HTR-8/SVneo (cell line): ENCODE measurements around the gene WDSUB1.
A peak's percentile ranks its signal among the peaks of the same experiment; 100 is the strongest.

ENCODE experiments used
- DNase-seq: peaks from one replicate; pipeline ENCODE4 v3.0.0; 2011; ENCODE audit warnings: low spot score, mixed read lengths; ENCODE audit not compliant: insufficient read length
- FAIRE-seq: peaks from 2 replicates; lab custom pipeline; 2011; peaks lifted over from hg19 to GRCh38; lab: Jason Lieb, UNC

The WDSUB1 gene

GRCh38 chr2:159226059-159226461 is 60.4 kb downstream of the WDSUB1 start:
- DNase-seq (no peak), FAIRE-seq (no peak)

- DNase-seq, result no peak
- FAIRE-seq, result no peak
Observed at GRCh38 chr2:159225025-159226016, 61.2 kb downstream of the WDSUB1 start.

- DNase-seq, result no peak
- FAIRE-seq, result no peak
Observed at GRCh38 chr2:159224061-159224813, 62.3 kb downstream of the WDSUB1 start.

- DNase-seq (no peak), FAIRE-seq (no peak)
Observed at GRCh38 chr2:159219394-159219998, 67.0 kb downstream of the WDSUB1 start.

- FAIRE-seq (no peak), DNase-seq (no peak)
Observed at GRCh38 chr2:159218389-159218788, 68.1 kb downstream of the WDSUB1 start.

- FAIRE-seq, result no peak
Observed at GRCh38 chr2:159217676-159218075, 68.8 kb downstream of the WDSUB1 start.

GRCh38 chr2:159215116-159215515 is 71.4 kb downstream of the WDSUB1 start:
- no peak for DNase-seq
- no peak for FAIRE-seq

More at GRCh38 chr2:159217676-159218075, 68.8 kb downstream of the WDSUB1 start:
- DNase-seq, result no peak

- DNase-seq, result no peak
Observed at GRCh38 chr2:159214325-159214865, 72.1 kb downstream of the WDSUB1 start.

GRCh38 chr2:159213296-159213695 is 73.2 kb downstream of the WDSUB1 start:
- DNase-seq, result no peak
- no peak for FAIRE-seq

More at GRCh38 chr2:159214325-159214865, 72.1 kb downstream of the WDSUB1 start:
- no peak for FAIRE-seq

GRCh38 chr2:159211447-159212396 is 74.8 kb downstream of the WDSUB1 start:
- DNase-seq, result peak; percentile 29
- no peak for FAIRE-seq

GRCh38 chr2:159209341-159210306 is 76.9 kb downstream of the WDSUB1 start:
- FAIRE-seq (no peak), DNase-seq (no peak)

- no peak for FAIRE-seq
- no peak for DNase-seq
Observed at GRCh38 chr2:159208438-159208837, 78.1 kb downstream of the WDSUB1 start.

- FAIRE-seq (no peak), DNase-seq (no peak)
Observed at GRCh38 chr2:159206736-159207380, 79.6 kb downstream of the WDSUB1 start.

- FAIRE-seq, result no peak
- no peak for DNase-seq
Observed at GRCh38 chr2:159204381-159205144, 81.9 kb downstream of the WDSUB1 start.

GRCh38 chr2:159202568-159203071 is 83.9 kb downstream of the WDSUB1 start:
- DNase-seq (peak; percentile 34), FAIRE-seq (peak; percentile 28)

GRCh38 chr2:159201360-159202063 is 85.0 kb downstream of the WDSUB1 start:
- DNase-seq, result no peak
- no peak for FAIRE-seq
